Measurements from ENCODE around the gene EMSY. TPM values are rescaled to one million over a fixed set of nuclear protein-coding genes. Genes with fewer than 3 reads are reported as not detected.

EMSY gene
- total RNA-seq, 1 donor from 2014 or later = 31.1 TPM

GRCh38 chr11:76597533-76598425, 153.0 kb downstream of the EMSY start:
- intact Hi-C loops (cut with micrococcal nuclease) = loop anchor here (1.0 kb wide), 3 partner anchors 14 to 84 kb away; no protein-coding TSS in a partner anchor
- no peaks in the 10 kb centered on the region for H3K36me3 Mint-ChIP-seq (ENCODE audit: low read depth)
- ATAC-seq (ENCODE audit: low read depth) = no peak
- no peaks in the 10 kb centered on the region for H3K9me3 Mint-ChIP-seq
- no peak for DNase-seq
- no peak overlapping the region for H3K4me3 Mint-ChIP-seq
- H3K27ac Mint-ChIP-seq = no peak overlapping the region
- TF ChIP-seq, protein P1, sequence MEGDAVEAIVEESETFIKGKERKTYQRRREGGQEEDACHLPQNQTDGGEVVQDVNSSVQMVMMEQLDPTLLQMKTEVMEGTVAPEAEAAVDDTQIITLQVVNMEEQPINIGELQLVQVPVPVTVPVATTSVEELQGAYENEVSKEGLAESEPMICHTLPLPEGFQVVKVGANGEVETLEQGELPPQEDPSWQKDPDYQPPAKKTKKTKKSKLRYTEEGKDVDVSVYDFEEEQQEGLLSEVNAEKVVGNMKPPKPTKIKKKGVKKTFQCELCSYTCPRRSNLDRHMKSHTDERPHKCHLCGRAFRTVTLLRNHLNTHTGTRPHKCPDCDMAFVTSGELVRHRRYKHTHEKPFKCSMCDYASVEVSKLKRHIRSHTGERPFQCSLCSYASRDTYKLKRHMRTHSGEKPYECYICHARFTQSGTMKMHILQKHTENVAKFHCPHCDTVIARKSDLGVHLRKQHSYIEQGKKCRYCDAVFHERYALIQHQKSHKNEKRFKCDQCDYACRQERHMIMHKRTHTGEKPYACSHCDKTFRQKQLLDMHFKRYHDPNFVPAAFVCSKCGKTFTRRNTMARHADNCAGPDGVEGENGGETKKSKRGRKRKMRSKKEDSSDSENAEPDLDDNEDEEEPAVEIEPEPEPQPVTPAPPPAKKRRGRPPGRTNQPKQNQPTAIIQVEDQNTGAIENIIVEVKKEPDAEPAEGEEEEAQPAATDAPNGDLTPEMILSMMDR (IDR thresholded peaks at IDR 0.05) = no peak
- H3K27me3 Mint-ChIP-seq = peaks cover 14% of the 10 kb centered on the region
- CTCF ChIA-PET = interaction anchor here (0.9 to 3.2 kb wide), 14 partner anchors 10 to 201 kb away, joined by 3 to 116 read pairs (median 4); partner anchors contain the start of gene LRRC32
- POLR2A ChIA-PET = interaction anchor here (1.0 to 3.2 kb wide), 4 partner anchors 31 to 80 kb away, joined by 4 to 24 read pairs (median 6); no protein-coding TSS in a partner anchor
- H3K4me1 Mint-ChIP-seq = peaks cover 17% of the 10 kb centered on the region

GRCh38 chr11:76598426-76598839, 153.6 kb downstream of the EMSY start:
- Mint-ChIP-seq H3K4me1 (peaks cover 16% of the 10 kb centered on the region), H3K27me3 (peaks cover 19% of the 10 kb centered on the region), H3K9me3 (no peaks in the 10 kb centered on the region), H3K4me3 (peak overlapping the region; percentile 1), H3K36me3 (ENCODE audit: low read depth) (no peaks in the 10 kb centered on the region), H3K27ac (no peak overlapping the region)
- TF ChIP-seq, protein P1 (IDR thresholded peaks at IDR 0.05) = no peak
- intact Hi-C loops (cut with micrococcal nuclease) = loop anchor here (1.0 kb wide), 3 partner anchors 13 to 83 kb away; no protein-coding TSS in a partner anchor
- DNase-seq (no peak), ATAC-seq (ENCODE audit: low read depth) (peak; percentile 92)
- POLR2A ChIA-PET = interaction anchor here (0.7 to 3.2 kb wide), 6 partner anchors 31 to 83 kb away, joined by 4 to 24 read pairs (median 4); no protein-coding TSS in a partner anchor
- CTCF ChIA-PET = interaction anchor here (0.6 to 3.2 kb wide), 22 partner anchors 8 to 200 kb away, joined by 3 to 116 read pairs (median 4); partner anchors contain the start of gene LRRC32

GRCh38 chr11:76599041-76600013, 154.5 kb downstream of the EMSY start:
- H3K4me3 Mint-ChIP-seq = no peak overlapping the region
- no peaks in the 10 kb centered on the region for H3K9me3 Mint-ChIP-seq
- H3K27me3 Mint-ChIP-seq = peaks cover 19% of the 10 kb centered on the region
- no peaks in the 10 kb centered on the region for H3K36me3 Mint-ChIP-seq (ENCODE audit: low read depth)
- DNase-seq (no peak), ATAC-seq (ENCODE audit: low read depth) (no peak)
- H3K4me1 Mint-ChIP-seq = peaks cover 12% of the 10 kb centered on the region
- intact Hi-C loops (cut with micrococcal nuclease) = no loop called here
- ChIA-PET POLR2A (interaction anchor here (0.6 to 3.2 kb wide), 7 partner anchors 26 to 82 kb away, joined by 3 to 24 read pairs (median 4); no protein-coding TSS in a partner anchor), CTCF (interaction anchor here (0.6 to 3.2 kb wide), 21 partner anchors 9 to 199 kb away, joined by 3 to 116 read pairs (median 4); partner anchors contain the start of gene LRRC32)
- TF ChIP-seq, protein P1 (IDR thresholded peaks at IDR 0.05) = no peak
- no peak overlapping the region for H3K27ac Mint-ChIP-seq

DNA sequence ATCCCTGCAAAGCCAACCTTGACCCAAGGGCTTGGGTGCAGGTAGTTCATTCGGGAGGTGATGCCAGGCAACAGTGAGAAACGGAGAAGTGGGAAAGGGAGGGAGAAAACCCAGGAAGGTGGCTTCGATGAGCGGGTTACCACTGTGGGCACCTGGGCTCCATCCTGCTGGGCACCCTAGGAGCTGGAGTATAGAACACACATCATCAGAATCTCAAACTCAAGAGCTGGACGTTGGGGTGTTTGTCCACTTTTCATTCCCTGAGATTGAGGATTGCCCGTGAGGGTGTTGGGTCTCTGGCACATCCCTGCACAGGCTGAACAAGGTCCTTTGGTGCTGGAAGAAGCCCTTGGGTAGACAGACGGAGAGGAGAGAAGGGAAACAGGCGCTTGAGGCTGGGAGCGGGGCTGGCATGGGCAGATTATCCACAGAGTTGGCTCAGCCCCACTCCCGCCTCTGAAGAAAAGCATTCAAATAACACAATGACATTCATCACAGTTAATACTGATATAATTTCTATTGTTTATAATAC, 155.4 kb downstream of the EMSY start:
- Mint-ChIP-seq H3K36me3 (ENCODE audit: low read depth) (no peaks in the 10 kb centered on the region), H3K4me3 (no peak overlapping the region), H3K27me3 (peaks cover 19% of the 10 kb centered on the region), H3K27ac (no peak overlapping the region), H3K4me1 (peaks cover 9% of the 10 kb centered on the region), H3K9me3 (no peaks in the 10 kb centered on the region)
- TF ChIP-seq, protein P1 (IDR thresholded peaks at IDR 0.05) = no peak
- no peak for DNase-seq
- intact Hi-C loops (cut with micrococcal nuclease) = no loop called here
- CTCF ChIA-PET = interaction anchor here (1.1 to 3.2 kb wide), 3 partner anchors 29 to 82 kb away, joined by 4 to 116 read pairs (median 62); partner anchors contain the start of gene LRRC32
- POLR2A ChIA-PET = interaction anchor here (0.6 to 3.2 kb wide), 3 partner anchors 25 to 80 kb away, joined by 3 to 24 read pairs (median 6); no protein-coding TSS in a partner anchor
- ATAC-seq (ENCODE audit: low read depth) = no peak
